ENCODE data around the gene KLHDC7A.

GRCh38 chr1:18508084-18508483 lies 27.4 kb downstream of the KLHDC7A start:
- TF ChIP-seq POLR2AphosphoS5 (IDR thresholded peaks at IDR 0.05; ENCODE audit: insufficient read depth, low read depth, low read length) (no peak), CTCF (IDR thresholded peaks at IDR 0.05; ENCODE audit: extremely low read depth in 1 of 2, insufficient read depth in 1 of 2, low read depth in 1 of 2, low read length in 2 of 2) (no peak), EZH2 (IDR thresholded peaks at IDR 0.05; ENCODE audit: borderline replicate concordance, low read depth, low read length, severe bottlenecking) (no peak), POLR2A (IDR thresholded peaks at IDR 0.05; ENCODE audit: low read depth, low read length) (no peak), MYC (IDR thresholded peaks at IDR 0.05; ENCODE audit: low read depth, low read length) (no peak)

Measured in endothelial cell of umbilical vein (primary cell).